IMR-90 (cell line): ENCODE data around the gene CKB. TPM values are rescaled to one million over a fixed set of nuclear protein-coding genes. Genes with fewer than 3 reads are reported as not detected.

Experiments
- ATAC-seq: fragments of 200-7000 bp; cut with Tn5 transposase; 2 replicates; pipeline ENCODE4 v1.9.1; 2020; ENCODE audit warnings: low read depth, mild to moderate bottlenecking, moderate library complexity
- BruUV-seq: library from RNA; stranded (reverse); fragments of 400-500 nt; replicated peaks from 2 replicates; lab custom pipeline; 2021; lab: Mats Ljungman, UMichigan
- CTCF ChIA-PET: fragments of 300-600 bp; formaldehyde crosslinking; extraction: SDS; loops from one replicate; lab custom pipeline; 2021; ENCODE audit warnings: antibody characterized with exemption; lab: Yijun Ruan, JAX
- POLR2A ChIA-PET: fragments of 300-600 bp; sonication (Branson Sonifier 250); formaldehyde crosslinking; loops from one replicate; lab custom pipeline; 2022; ENCODE audit warnings: antibody characterized with exemption; ENCODE audit not compliant: unreplicated experiment; lab: Charles Lee
- DNase-seq: peaks from one replicate; pipeline ENCODE4 v3.0.0; 2013
- H2AFZ ChIP-seq: replicated peaks from 2 replicates; pipeline ENCODE3; 2013; ENCODE audit warnings: low read length, mild to moderate bottlenecking; ENCODE audit not compliant: poor library complexity
- H2AK5ac ChIP-seq: 2 replicates; pipeline ENCODE4 v1.6.1; 2013; ENCODE audit warnings: low read depth, low read length, inconsistent platforms
- H2AK9ac ChIP-seq: replicated peaks from 2 replicates; pipeline ENCODE3; 2013; ENCODE audit warnings: mild to moderate bottlenecking, low read depth, low read length, moderate library complexity; ENCODE audit not compliant: poor library complexity
- H2BK120ac ChIP-seq: 2 replicates; pipeline ENCODE4 v1.6.1; 2013; ENCODE audit warnings: low read depth, low read length, inconsistent platforms
- H2BK15ac ChIP-seq: 3 replicates; pipeline ENCODE4 v1.6.1; 2013; ENCODE audit warnings: low read depth, low read length, inconsistent platforms
- H2BK20ac ChIP-seq: 2 replicates; pipeline ENCODE4 v1.6.1; 2013; ENCODE audit warnings: low read depth, mild to moderate bottlenecking, inconsistent platforms, low read length, moderate library complexity
- H2BK5ac ChIP-seq: 2 replicates; pipeline ENCODE4 v1.6.1; 2013; ENCODE audit warnings: mild to moderate bottlenecking, low read depth, low read length, inconsistent platforms; ENCODE audit not compliant: poor library complexity, severe bottlenecking
- H3K14ac ChIP-seq: replicated peaks from 2 replicates; pipeline ENCODE4 v1.6.1; 2013; ENCODE audit warnings: low read depth, low read length, inconsistent platforms
- H3K18ac ChIP-seq: 2 replicates; pipeline ENCODE4 v1.6.1; 2013; ENCODE audit warnings: low read depth, low read length, control low read depth
- H3K23ac ChIP-seq: 2 replicates; pipeline ENCODE4 v1.6.1; 2013; ENCODE audit warnings: low read depth, low read length, inconsistent platforms
- H3K27ac ChIP-seq: 2 replicates; pipeline ENCODE4 v1.5.1; 2013; ENCODE audit warnings: mild to moderate bottlenecking, control low read depth, low read length; ENCODE audit not compliant: insufficient read depth
- H3K27me3 ChIP-seq: 2 replicates; pipeline ENCODE4 v1.6.1; 2013; ENCODE audit warnings: low read length; ENCODE audit not compliant: control insufficient read depth, insufficient read depth
- H3K36me3 ChIP-seq: 2 replicates; pipeline ENCODE4 v1.6.1; 2013; ENCODE audit warnings: low read length, mixed read lengths; ENCODE audit not compliant: control insufficient read depth, insufficient read depth
- H3K4ac ChIP-seq: 2 replicates; pipeline ENCODE4 v1.6.1; 2013; ENCODE audit warnings: low read depth, low read length, inconsistent platforms
- H3K4me1 ChIP-seq: 2 replicates; pipeline ENCODE4 v1.6.1; 2013; ENCODE audit warnings: low read length, mixed read lengths; ENCODE audit not compliant: control insufficient read depth, insufficient read depth
- H3K4me2 ChIP-seq: 2 replicates; pipeline ENCODE4 v1.6.1; 2013; ENCODE audit warnings: low read depth, mild to moderate bottlenecking, control low read depth, low read length, moderate library complexity
- H3K4me3 ChIP-seq: 2 replicates; pipeline ENCODE4 v1.5.1; 2013; ENCODE audit warnings: low read depth, mild to moderate bottlenecking, control low read depth, low read length, moderate library complexity; ENCODE audit not compliant: insufficient read depth
- H3K56ac ChIP-seq: 2 replicates; pipeline ENCODE4 v1.6.1; 2013; ENCODE audit warnings: low read length, inconsistent platforms; ENCODE audit not compliant: insufficient read depth; ENCODE audit errors: extremely low read depth
- H3K79me1 ChIP-seq, 2 experiments: 2 replicates each; pipeline ENCODE4 v1.6.1; 2013; ENCODE audit warnings: low read length in 2 of 2, inconsistent platforms in 1 of 2, low read depth in 1 of 2
- H3K9ac ChIP-seq: 2 replicates; pipeline ENCODE4 v1.6.1; 2013; ENCODE audit warnings: low read depth, low read length, control low read depth
- H3K9me1 ChIP-seq: 2 replicates; pipeline ENCODE4 v1.6.1; 2013; ENCODE audit warnings: low read length, inconsistent platforms; ENCODE audit not compliant: insufficient read depth
- H3K9me3 ChIP-seq: 2 replicates; pipeline ENCODE4 v1.6.1; 2013; ENCODE audit warnings: low read length; ENCODE audit not compliant: control insufficient read depth, insufficient read depth
- H4K20me1 ChIP-seq: 2 replicates; pipeline ENCODE4 v1.6.1; 2013; ENCODE audit warnings: low read length, inconsistent platforms; ENCODE audit not compliant: insufficient read depth
- H4K5ac ChIP-seq: 2 replicates; pipeline ENCODE4 v1.6.1; 2013; ENCODE audit warnings: mild to moderate bottlenecking, low read depth, low read length, control low read depth
- H4K8ac ChIP-seq, 2 experiments: 2 replicates each; pipeline ENCODE4 v1.6.1; 2013; ENCODE audit warnings: low read depth in 2 of 2, low read length in 2 of 2, control low read depth in 1 of 2, inconsistent platforms in 1 of 2
- H4K91ac ChIP-seq: 2 replicates; pipeline ENCODE4 v1.6.1; 2013; ENCODE audit warnings: low read depth, low read length, inconsistent platforms; ENCODE audit not compliant: insufficient read depth
- BHLHE40 ChIP-seq: fragments of 150-350 bp; IDR thresholded peaks from 2 replicates; pipeline ENCODE4 v1.6.1; 2016; ENCODE audit warnings: mild to moderate bottlenecking, low read depth, low read length
- CEBPB ChIP-seq: IDR thresholded peaks from 2 replicates; pipeline ENCODE4 v1.6.1; 2012; ENCODE audit warnings: low read depth, low read length, improper control_type of control experiment
- CHD1 ChIP-seq: IDR thresholded peaks from 2 replicates; pipeline ENCODE4 v1.6.1; 2012; ENCODE audit warnings: low read depth, low read length, improper control_type of control experiment
- FOS ChIP-seq: fragments of 150-350 bp; IDR thresholded peaks from 2 replicates; pipeline ENCODE4 v1.6.1; 2016; ENCODE audit warnings: low read depth, low read length
- MAZ ChIP-seq: IDR thresholded peaks from 2 replicates; pipeline ENCODE4 v1.6.1; 2012; ENCODE audit warnings: low read depth, mild to moderate bottlenecking, low read length, improper control_type of control experiment, moderate library complexity, borderline replicate concordance
- MXI1 ChIP-seq: IDR thresholded peaks from 2 replicates; pipeline ENCODE4 v1.6.1; 2012; ENCODE audit warnings: low read depth, mild to moderate bottlenecking, low read length, moderate library complexity, borderline replicate concordance
- POLR2A ChIP-seq: IDR thresholded peaks from 2 replicates; pipeline ENCODE4 v1.6.1; 2012; ENCODE audit warnings: mild to moderate bottlenecking, low read depth, low read length
- RAD21 ChIP-seq: IDR thresholded peaks from 2 replicates; pipeline ENCODE4 v1.6.1; 2012; ENCODE audit warnings: low read length, improper control_type of control experiment
- RCOR1 ChIP-seq: IDR thresholded peaks from 2 replicates; pipeline ENCODE4 v1.6.1; 2012; ENCODE audit warnings: mild to moderate bottlenecking, low read length, improper control_type of control experiment; ENCODE audit not compliant: insufficient replicate concordance
- SMC3 ChIP-seq: fragments of 150-350 bp; IDR thresholded peaks from 2 replicates; pipeline ENCODE4 v1.6.1; 2016; ENCODE audit warnings: low read depth, mild to moderate bottlenecking, antibody characterized with exemption, low read length, moderate library complexity
- USF2 ChIP-seq: fragments of 150-350 bp; IDR thresholded peaks from 2 replicates; pipeline ENCODE4 v1.6.1; 2017; ENCODE audit warnings: mild to moderate bottlenecking, antibody characterized with exemption, low read length, low read depth
- WGBS, 2 experiments: methylation state at CpG; one replicate each; pipeline versions ENCODE4 v1.1.5 to v1.1.7; 2013; ENCODE audit warnings: missing lambda C conversion rate in 2 of 2; ENCODE audit not compliant: insufficient read length in 1 of 2; ENCODE audit errors: extremely low coverage in 2 of 2; 5-methylcytosine and 5-hydroxymethylcytosine counted together
- dilution Hi-C: fragments of 300-500 bp; cut with HindIII; formaldehyde crosslinking; loops from one replicate; pipeline ENCODE4 v1.14.3; 2018; ENCODE audit warnings: low sequenced_read_pairs; ENCODE audit not compliant: unreplicated experiment
- in situ Hi-C: fragments of 300-500 bp; cut with MboI; formaldehyde crosslinking; loops from 3 replicates; pipeline ENCODE4 v1.14.3; 2019; ENCODE audit warnings: low sequenced_read_pairs, inconsistent platforms, mixed read lengths
- intact Hi-C: fragments of 100-400 bp; cut with micrococcal nuclease; formaldehyde crosslinking; loops from 2 replicates; pipeline ENCODE4 v1.10.0; 2022
- polyA plus RNA-seq, 3 experiments: library from polyadenylated mRNA; depleted of rRNA; stranded (reverse); fragments of >200 nt; gene quantifications; 2 replicates each; pipeline ENCODE4 v1.2.3, GENCODE V29; 2012; ENCODE audit warnings: low replicate concordance in 1 of 3
- total RNA-seq: library from RNA; depleted of rRNA; stranded (reverse); fragments of >200 nt; gene quantifications from 2 replicates; pipeline ENCODE4 v1.2.3, GENCODE V29; 2012
- TF ChIP-seq, protein P1 (sequence below): conservative IDR thresholded peaks from 2 replicates; pipeline ENCODE4 v1.5.1; 2012; ENCODE audit warnings: mild to moderate bottlenecking, low read depth, low read length, improper control_type of control experiment
- TF ChIP-seq, protein P2 (sequence below): fragments of 150-350 bp; IDR thresholded peaks from 2 replicates; pipeline ENCODE4 v1.6.1; 2016; ENCODE audit warnings: low read depth, mild to moderate bottlenecking, low read length, moderate library complexity, borderline replicate concordance

CKB gene
- total and polyA plus RNA-seq, 2 of the 4 experiments (the other 2 are of a cell fraction) = 17.7 to 82.6 TPM

GRCh38 chr14:103514596-103515421 lies 7.8 kb downstream of the CKB start:
- Histone ChIP-seq H3K36me3 (peaks cover 16% of the 10 kb centered on the region), H3K4me3 (no peak overlapping the region), H3K56ac (no peak overlapping the region), H2AFZ (no peak overlapping the region), H2BK120ac (no peak overlapping the region), H3K4me2 (no peak overlapping the region), H2BK20ac (no peak overlapping the region), H2BK15ac (no peak overlapping the region), H3K23ac (no peak overlapping the region), H3K18ac (no peak overlapping the region), H3K14ac (no peak overlapping the region), H3K9me3 (no peaks in the 10 kb centered on the region), H3K27me3 (no peaks in the 10 kb centered on the region), H3K27ac (no peak overlapping the region), H2AK5ac (no peak overlapping the region), H4K5ac (no peak overlapping the region), H2BK5ac (no peak overlapping the region), H3K9me1 (no peaks in the 10 kb centered on the region), H3K9ac (no peak overlapping the region), H3K4me1 (peaks cover 19% of the 10 kb centered on the region), H4K20me1 (peaks cover 24% of the 10 kb centered on the region), H3K4ac (no peak overlapping the region), H4K8ac (no peak overlapping the region), H3K79me1 (peaks cover 0 to 11% of the 10 kb centered on the region in 2 experiments; a peak in 2 of 4 replicates), H4K91ac (no peak overlapping the region), H2AK9ac (no peak overlapping the region)
- DNase-seq (no peak), ATAC-seq (no peak)
- in situ Hi-C loops (no loop called here), intact Hi-C loops (no loop called here), dilution Hi-C loops (no loop called here)
- TF ChIP-seq FOS (no peak), MXI1 (no peak), CHD1 (no peak), MAZ (no peak), CEBPB (no peak), RAD21 (no peak), BHLHE40 (no peak), RCOR1 (no peak), POLR2A (no peak), USF2 (no peak), SMC3 (no peak)
- TF ChIP-seq, protein P1, sequence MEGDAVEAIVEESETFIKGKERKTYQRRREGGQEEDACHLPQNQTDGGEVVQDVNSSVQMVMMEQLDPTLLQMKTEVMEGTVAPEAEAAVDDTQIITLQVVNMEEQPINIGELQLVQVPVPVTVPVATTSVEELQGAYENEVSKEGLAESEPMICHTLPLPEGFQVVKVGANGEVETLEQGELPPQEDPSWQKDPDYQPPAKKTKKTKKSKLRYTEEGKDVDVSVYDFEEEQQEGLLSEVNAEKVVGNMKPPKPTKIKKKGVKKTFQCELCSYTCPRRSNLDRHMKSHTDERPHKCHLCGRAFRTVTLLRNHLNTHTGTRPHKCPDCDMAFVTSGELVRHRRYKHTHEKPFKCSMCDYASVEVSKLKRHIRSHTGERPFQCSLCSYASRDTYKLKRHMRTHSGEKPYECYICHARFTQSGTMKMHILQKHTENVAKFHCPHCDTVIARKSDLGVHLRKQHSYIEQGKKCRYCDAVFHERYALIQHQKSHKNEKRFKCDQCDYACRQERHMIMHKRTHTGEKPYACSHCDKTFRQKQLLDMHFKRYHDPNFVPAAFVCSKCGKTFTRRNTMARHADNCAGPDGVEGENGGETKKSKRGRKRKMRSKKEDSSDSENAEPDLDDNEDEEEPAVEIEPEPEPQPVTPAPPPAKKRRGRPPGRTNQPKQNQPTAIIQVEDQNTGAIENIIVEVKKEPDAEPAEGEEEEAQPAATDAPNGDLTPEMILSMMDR = no peak
- TF ChIP-seq, protein P2, sequence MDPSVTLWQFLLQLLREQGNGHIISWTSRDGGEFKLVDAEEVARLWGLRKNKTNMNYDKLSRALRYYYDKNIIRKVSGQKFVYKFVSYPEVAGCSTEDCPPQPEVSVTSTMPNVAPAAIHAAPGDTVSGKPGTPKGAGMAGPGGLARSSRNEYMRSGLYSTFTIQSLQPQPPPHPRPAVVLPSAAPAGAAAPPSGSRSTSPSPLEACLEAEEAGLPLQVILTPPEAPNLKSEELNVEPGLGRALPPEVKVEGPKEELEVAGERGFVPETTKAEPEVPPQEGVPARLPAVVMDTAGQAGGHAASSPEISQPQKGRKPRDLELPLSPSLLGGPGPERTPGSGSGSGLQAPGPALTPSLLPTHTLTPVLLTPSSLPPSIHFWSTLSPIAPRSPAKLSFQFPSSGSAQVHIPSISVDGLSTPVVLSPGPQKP = no peak
- WGBS, 2 experiments = 97% methylated on average over 5 of the region's 18 CpGs; no CpG with 5 or more reads in 1 of the 2 experiments
- BruUV-seq = no TSS peak
- POLR2A ChIA-PET = no interaction called here
- CTCF ChIA-PET = no interaction called here
